Measurements from ENCODE around the gene TULP1. TPM values are rescaled to one million over a fixed set of nuclear protein-coding genes. Genes with fewer than 3 reads are reported as not detected.

TULP1 gene
- total RNA-seq, 2 experiments from 2014 or later = not detected

DNA sequence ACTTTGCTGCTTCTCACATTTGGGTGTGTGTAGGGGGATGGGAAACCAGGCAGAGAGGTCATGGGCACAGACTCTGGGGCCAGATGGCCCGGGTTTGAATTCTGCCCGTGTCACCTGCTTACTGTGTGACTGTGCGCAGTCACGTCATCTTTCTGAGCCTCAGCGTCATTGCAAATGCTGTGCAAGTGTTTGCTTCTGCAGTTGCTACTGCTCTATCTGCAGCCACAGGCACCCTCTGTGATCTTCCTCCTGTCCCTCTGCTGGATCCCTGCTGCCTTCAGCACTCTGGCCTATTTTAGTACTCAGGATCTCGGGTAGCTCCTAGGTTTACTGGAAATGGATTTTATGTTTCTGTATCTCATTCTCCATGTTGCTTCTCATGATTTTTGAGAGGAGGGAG lies 40.6 kb upstream of the TULP1 start:
- Histone ChIP-seq H3K27ac (ENCODE audit: low read depth in 1 of 2, low read length in 2 of 2) (no peak overlapping the region), H3K9me3 (ENCODE audit: control insufficient read depth in 1 of 2, insufficient read depth in 1 of 2, low read length in 2 of 2) (peaks cover 7 to 13% of the 10 kb centered on the region in 2 experiments), H3K27me3 (ENCODE audit: control insufficient read depth in 1 of 2, insufficient read depth in 2 of 2, low read length in 2 of 2) (no peaks in the 10 kb centered on the region), H3K4me1 (ENCODE audit: insufficient read depth, low read length) (no peaks in the 10 kb centered on the region), H3K4me3 (ENCODE audit: low read length) (no peak overlapping the region), H3K36me3 (ENCODE audit: insufficient read depth, low read length) (no peaks in the 10 kb centered on the region)
- Mint-ChIP-seq H3K4me3 (no peak overlapping the region), H3K27me3 (no peaks in the 10 kb centered on the region), H3K9me3 (peaks cover 5% of the 10 kb centered on the region), H3K27ac (no peak overlapping the region), H3K36me3 (ENCODE audit: low read depth) (no peaks in the 10 kb centered on the region), H3K4me1 (ENCODE audit: low read depth) (peaks cover 8% of the 10 kb centered on the region)
- no peak for DNase-seq
- POLR2A ChIA-PET = interaction anchor here (2.0 kb wide), 1 partner anchor 30 kb away, joined by 8 read pairs; no protein-coding TSS in a partner anchor
- ATAC-seq (ENCODE audit: poor library complexity) = no peak
- TF ChIP-seq, protein P1, sequence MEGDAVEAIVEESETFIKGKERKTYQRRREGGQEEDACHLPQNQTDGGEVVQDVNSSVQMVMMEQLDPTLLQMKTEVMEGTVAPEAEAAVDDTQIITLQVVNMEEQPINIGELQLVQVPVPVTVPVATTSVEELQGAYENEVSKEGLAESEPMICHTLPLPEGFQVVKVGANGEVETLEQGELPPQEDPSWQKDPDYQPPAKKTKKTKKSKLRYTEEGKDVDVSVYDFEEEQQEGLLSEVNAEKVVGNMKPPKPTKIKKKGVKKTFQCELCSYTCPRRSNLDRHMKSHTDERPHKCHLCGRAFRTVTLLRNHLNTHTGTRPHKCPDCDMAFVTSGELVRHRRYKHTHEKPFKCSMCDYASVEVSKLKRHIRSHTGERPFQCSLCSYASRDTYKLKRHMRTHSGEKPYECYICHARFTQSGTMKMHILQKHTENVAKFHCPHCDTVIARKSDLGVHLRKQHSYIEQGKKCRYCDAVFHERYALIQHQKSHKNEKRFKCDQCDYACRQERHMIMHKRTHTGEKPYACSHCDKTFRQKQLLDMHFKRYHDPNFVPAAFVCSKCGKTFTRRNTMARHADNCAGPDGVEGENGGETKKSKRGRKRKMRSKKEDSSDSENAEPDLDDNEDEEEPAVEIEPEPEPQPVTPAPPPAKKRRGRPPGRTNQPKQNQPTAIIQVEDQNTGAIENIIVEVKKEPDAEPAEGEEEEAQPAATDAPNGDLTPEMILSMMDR (IDR thresholded peaks at IDR 0.05) = no peak
- intact Hi-C loops (cut with DNase I, micrococcal nuclease) = loop anchor here (1.0 to 10.0 kb wide), 4 partner anchors 30 to 229 kb away; partner anchors contain the start of genes FANCE (in 1 of the 2) and PPARD (in 1 of the 2)
- CTCF ChIA-PET = interaction anchor here (0.6 to 1.4 kb wide), 2 partner anchors 71 to 139 kb away, joined by 3 to 5 read pairs; no protein-coding TSS in a partner anchor

DNA sequence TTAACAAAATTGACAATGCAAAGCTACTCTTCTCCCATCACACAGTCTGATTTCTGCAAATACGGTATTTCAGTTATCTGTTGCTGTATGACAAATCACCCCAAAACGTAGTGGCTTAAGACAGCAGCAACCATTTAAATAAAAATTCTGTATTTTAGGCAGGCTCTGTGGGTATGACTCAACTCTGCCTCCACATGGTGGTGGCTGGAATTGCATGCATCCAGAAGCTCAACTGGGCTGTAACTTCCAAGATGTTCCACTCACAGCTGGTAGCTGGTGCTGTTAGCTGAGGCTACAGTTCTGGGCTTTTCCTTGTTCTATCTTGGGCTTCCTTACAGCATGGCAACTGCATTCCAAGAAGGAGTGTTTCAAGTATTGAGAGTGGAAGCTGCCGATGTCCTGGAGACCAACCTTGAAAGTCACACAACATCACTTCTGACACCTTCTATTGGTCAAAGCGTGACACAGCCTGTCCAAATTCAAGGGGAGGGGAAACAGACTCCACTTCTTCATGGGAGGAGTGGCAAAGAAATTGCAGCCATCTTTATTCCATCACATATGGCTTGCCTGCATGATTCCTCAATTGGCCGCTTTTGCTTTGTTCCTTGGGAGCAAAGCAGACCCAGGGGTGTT lies 39.7 kb upstream of the TULP1 start:
- Histone ChIP-seq H3K27ac (ENCODE audit: low read depth in 1 of 2, low read length in 2 of 2) (no peak overlapping the region), H3K36me3 (ENCODE audit: insufficient read depth, low read length) (no peaks in the 10 kb centered on the region), H3K27me3 (ENCODE audit: control insufficient read depth in 1 of 2, insufficient read depth in 2 of 2, low read length in 2 of 2) (no peaks in the 10 kb centered on the region), H3K4me1 (ENCODE audit: insufficient read depth, low read length) (no peaks in the 10 kb centered on the region), H3K4me3 (ENCODE audit: low read length) (no peak overlapping the region), H3K9me3 (ENCODE audit: control insufficient read depth in 1 of 2, insufficient read depth in 1 of 2, low read length in 2 of 2) (peaks cover 7 to 13% of the 10 kb centered on the region in 2 experiments)
- no peak overlapping the region for H3K4me3 Mint-ChIP-seq
- CTCF ChIA-PET = interaction anchor here (0.6 to 1.6 kb wide), 17 partner anchors 8 to 255 kb away, joined by 3 to 10 read pairs (median 4); partner anchors contain the start of genes ARMC12, DEF6, PPARD and RPL10A
- intact Hi-C loops (cut with DNase I, micrococcal nuclease) = loop anchor here (1.0 to 10.0 kb wide), 5 partner anchors 29 to 255 kb away; partner anchors contain the start of genes DEF6 (in 2 of the 2), FANCE (in 1 of the 2) and PPARD (in 1 of the 2)
- DNase-seq (peak; percentile 45 to 82 (median 58)), ATAC-seq (ENCODE audit: poor library complexity) (peak; percentile 85)
- no peaks in the 10 kb centered on the region for H3K36me3 Mint-ChIP-seq (ENCODE audit: low read depth)
- H3K27ac Mint-ChIP-seq = no peak overlapping the region
- H3K4me1 Mint-ChIP-seq (ENCODE audit: low read depth) = peaks cover 8% of the 10 kb centered on the region
- TF ChIP-seq, protein P1 (IDR thresholded peaks at IDR 0.05) = peak; percentile 97
- H3K27me3 Mint-ChIP-seq = no peaks in the 10 kb centered on the region
- POLR2A ChIA-PET = interaction anchor here (0.6 to 2.0 kb wide), 9 partner anchors 9 to 293 kb away, joined by 3 to 8 read pairs (median 3); partner anchors contain the start of genes DEF6, RPL10A and ZNF76
- H3K9me3 Mint-ChIP-seq = peaks cover 5% of the 10 kb centered on the region

DNA sequence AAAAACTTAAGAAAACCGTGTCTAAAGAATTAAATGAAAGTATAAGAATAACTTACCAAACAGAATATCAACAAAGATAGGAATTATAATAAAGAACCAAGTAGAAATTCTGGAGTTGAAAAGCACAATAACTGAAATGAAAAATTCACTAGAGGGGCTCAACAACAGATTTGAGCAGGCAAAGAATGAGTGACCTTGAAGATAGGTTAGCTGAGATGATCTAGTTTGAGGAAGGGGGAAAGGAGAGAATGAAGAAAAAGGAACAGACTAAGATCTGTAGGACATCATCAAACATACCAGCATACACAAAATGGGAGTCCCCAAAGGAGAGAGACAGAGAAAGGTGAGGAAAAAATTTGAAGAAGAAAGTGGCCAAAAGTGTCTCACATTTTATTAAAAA lies 37.7 kb upstream of the TULP1 start:
- Histone ChIP-seq H3K9me3 (ENCODE audit: control insufficient read depth in 1 of 2, insufficient read depth in 1 of 2, low read length in 2 of 2) (peaks cover 7 to 13% of the 10 kb centered on the region in 2 experiments), H3K36me3 (ENCODE audit: insufficient read depth, low read length) (no peaks in the 10 kb centered on the region), H3K27ac (ENCODE audit: low read depth in 1 of 2, low read length in 2 of 2) (no peak overlapping the region), H3K27me3 (ENCODE audit: control insufficient read depth in 1 of 2, insufficient read depth in 2 of 2, low read length in 2 of 2) (no peaks in the 10 kb centered on the region), H3K4me1 (ENCODE audit: insufficient read depth, low read length) (no peaks in the 10 kb centered on the region), H3K4me3 (ENCODE audit: low read length) (no peak overlapping the region)
- DNase-seq = no peak
- ChIA-PET POLR2A (no interaction called here), CTCF (no interaction called here)
- peaks cover 8% of the 10 kb centered on the region for H3K4me1 Mint-ChIP-seq (ENCODE audit: low read depth)
- intact Hi-C loops (cut with DNase I, micrococcal nuclease) = loop anchor here (5.0 to 10.0 kb wide), 3 partner anchors 98 to 226 kb away; partner anchors contain the start of genes FANCE (in 1 of the 2) and PPARD (in 1 of the 2)
- H3K27ac Mint-ChIP-seq = no peak overlapping the region
- ATAC-seq (ENCODE audit: poor library complexity) = no peak
- peaks cover 5% of the 10 kb centered on the region for H3K9me3 Mint-ChIP-seq
- H3K36me3 Mint-ChIP-seq (ENCODE audit: low read depth) = no peaks in the 10 kb centered on the region
- H3K27me3 Mint-ChIP-seq = no peaks in the 10 kb centered on the region
- TF ChIP-seq, protein P1 (IDR thresholded peaks at IDR 0.05) = no peak
- H3K4me3 Mint-ChIP-seq = no peak overlapping the region

All from CD4-positive, alpha-beta T cell (primary cell).